Measurements from ENCODE around the gene MSANTD4.
"Not testable (repeated sequence)": the region's sequence is repeated elsewhere in the genome, so short reads cannot be mapped to it uniquely, and the experiment has no call there.

MSANTD4 gene

GRCh38 chr11:106012744-106013143 lies 9.3 kb downstream of the MSANTD4 start:
- DNase-seq, result no peak

- DNase-seq, result no peak
Observed at GRCh38 chr11:106011481-106011880, 10.6 kb downstream of the MSANTD4 start.

- not testable (repeated sequence) for DNase-seq
Observed at GRCh38 chr11:106003094-106003493, 18.9 kb downstream of the MSANTD4 start.

- no peak for DNase-seq
Observed at GRCh38 chr11:106001304-106002012, 20.6 kb downstream of the MSANTD4 start.

- no peak for DNase-seq
Observed at GRCh38 chr11:105991888-105992287, 30.2 kb downstream of the MSANTD4 start.

GRCh38 chr11:105989124-105989523 lies 32.9 kb downstream of the MSANTD4 start:
- DNase-seq, result no peak

GRCh38 chr11:105988197-105988596 lies 33.8 kb downstream of the MSANTD4 start:
- DNase-seq, result no peak

- DNase-seq, result no peak
Observed at GRCh38 chr11:105986554-105986953, 35.5 kb downstream of the MSANTD4 start.

GRCh38 chr11:105979997-105980703 lies 41.9 kb downstream of the MSANTD4 start:
- DNase-seq, result no peak

- no peak for DNase-seq
Observed at GRCh38 chr11:105975128-105975527, 46.9 kb downstream of the MSANTD4 start.

- DNase-seq, result no peak
Observed at GRCh38 chr11:105969756-105970155, 52.3 kb downstream of the MSANTD4 start.

GRCh38 chr11:105968021-105968697 lies 53.9 kb downstream of the MSANTD4 start:
- no peak for DNase-seq

- no peak for DNase-seq
Observed at GRCh38 chr11:105960252-105961245, 61.5 kb downstream of the MSANTD4 start.
